ENCODE measurements around the gene MTHFS.

Gene MTHFS

DNA sequence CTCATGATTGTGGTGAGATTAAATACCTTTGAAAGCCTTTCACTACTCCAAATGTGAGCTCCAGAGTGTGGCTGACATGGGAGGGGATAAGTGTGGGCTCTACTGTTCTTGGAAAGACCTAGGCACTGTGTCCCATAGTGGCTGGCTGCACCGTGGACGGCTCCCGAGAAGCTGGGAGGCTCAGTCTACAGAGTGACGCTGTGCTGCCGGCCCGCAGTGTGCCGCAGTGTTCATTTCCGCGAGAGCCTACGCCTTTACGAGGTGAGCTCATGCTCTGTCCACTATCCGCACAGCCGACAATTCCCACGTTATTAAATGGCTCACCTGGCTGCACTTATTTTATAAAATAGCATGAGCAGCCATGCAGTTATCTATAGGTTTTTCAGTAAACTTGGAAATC is 66.9 kb downstream of the MTHFS start:
- no peak overlapping the region for H3K4me3 ChIP-seq (ENCODE audit: low read depth, low read length)
- H3K27me3 ChIP-seq (ENCODE audit: control insufficient read depth, insufficient read depth, low read length): no peaks in the 10 kb centered on the region
- H3K9me3 ChIP-seq (ENCODE audit: control insufficient read depth, insufficient read depth, low read length): no peaks in the 10 kb centered on the region
- peaks cover 3% of the 10 kb centered on the region for H3K36me3 ChIP-seq (ENCODE audit: control insufficient read depth, insufficient read depth, low read length)
- H3K9ac ChIP-seq (ENCODE audit: low read depth, low read length): no peak overlapping the region
- H3K4me1 ChIP-seq (ENCODE audit: control insufficient read depth, insufficient read depth, low read length): no peaks in the 10 kb centered on the region

DNA sequence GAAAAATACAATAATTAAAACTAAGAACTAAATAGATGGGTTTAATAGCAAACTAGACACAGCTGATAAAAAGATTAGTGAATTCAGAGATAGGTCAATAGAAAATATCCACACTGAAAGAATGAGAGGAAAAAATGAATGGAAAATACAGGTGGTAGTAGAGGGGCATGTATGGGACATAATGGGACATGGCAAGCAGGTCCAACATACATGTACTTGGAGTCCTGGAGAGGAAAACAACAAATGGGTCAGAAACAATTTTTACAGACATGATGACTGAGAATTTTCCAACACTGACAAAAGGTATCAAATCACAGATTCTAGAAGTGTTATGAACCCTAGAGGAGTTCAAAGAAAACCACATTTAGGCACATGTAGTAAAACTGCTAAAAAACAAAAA is 68.4 kb downstream of the MTHFS start:
- Histone ChIP-seq H3K27me3 (ENCODE audit: control insufficient read depth, insufficient read depth, low read length) (no peaks in the 10 kb centered on the region), H3K9me3 (ENCODE audit: control insufficient read depth, insufficient read depth, low read length) (no peaks in the 10 kb centered on the region), H3K4me1 (ENCODE audit: control insufficient read depth, insufficient read depth, low read length) (no peaks in the 10 kb centered on the region), H3K4me3 (ENCODE audit: low read depth, low read length) (no peak overlapping the region), H3K36me3 (ENCODE audit: control insufficient read depth, insufficient read depth, low read length) (peaks cover 3% of the 10 kb centered on the region), H3K9ac (ENCODE audit: low read depth, low read length) (no peak overlapping the region)

DNA sequence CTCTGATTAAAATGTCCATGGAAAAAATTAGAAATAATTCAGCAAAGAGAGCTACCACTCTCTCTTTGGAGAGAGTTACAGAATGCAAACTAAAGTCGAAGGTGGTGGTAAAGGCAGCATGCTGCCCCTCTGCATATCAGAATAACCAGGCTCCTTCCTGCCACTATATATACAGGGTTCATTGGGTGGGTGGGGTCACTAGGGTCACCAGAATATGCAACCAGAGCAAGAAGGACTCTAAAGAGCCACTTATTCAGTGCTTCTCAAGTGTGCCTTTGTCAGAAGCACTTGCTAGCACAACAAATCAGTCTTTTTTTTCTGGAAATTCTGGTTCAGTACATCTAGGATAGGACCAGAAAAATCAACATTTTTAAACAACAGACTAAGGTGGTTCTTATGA is 70.0 kb downstream of the MTHFS start:
- H3K27me3 ChIP-seq (ENCODE audit: control insufficient read depth, insufficient read depth, low read length): no peaks in the 10 kb centered on the region

DNA sequence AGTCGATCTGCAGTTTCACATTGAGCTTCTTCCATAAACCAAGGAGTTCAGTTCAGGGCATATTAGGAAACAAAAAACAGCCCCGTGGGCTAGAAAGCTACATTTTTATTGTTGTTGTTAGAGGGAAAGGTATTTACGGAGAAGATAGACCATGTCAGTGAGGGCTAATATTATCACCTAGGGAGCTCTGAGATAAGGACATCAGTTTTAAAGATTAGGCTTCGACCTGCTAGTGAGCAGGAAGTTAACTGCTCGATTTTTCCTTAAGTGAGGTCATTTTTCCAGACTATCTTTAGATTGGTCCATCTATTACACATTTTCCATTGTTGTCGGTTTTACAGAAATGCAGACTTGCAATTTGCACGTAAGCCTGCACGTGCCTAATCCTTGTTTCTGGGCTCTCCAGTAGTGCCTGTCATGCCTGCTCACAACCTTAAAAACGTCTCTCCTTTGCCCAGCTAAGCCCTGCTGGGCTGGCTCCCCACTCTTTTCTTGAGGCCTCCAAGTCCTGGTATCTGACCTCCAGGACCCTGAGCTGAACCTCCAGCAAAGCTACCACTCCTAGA is 72.6 kb downstream of the MTHFS start:
- Histone ChIP-seq H3K4me3 (ENCODE audit: low read depth, low read length) (no peak overlapping the region), H3K4me1 (ENCODE audit: control insufficient read depth, insufficient read depth, low read length) (no peaks in the 10 kb centered on the region), H3K9ac (ENCODE audit: low read depth, low read length) (no peak overlapping the region), H3K9me3 (ENCODE audit: control insufficient read depth, insufficient read depth, low read length) (no peaks in the 10 kb centered on the region), H3K27me3 (ENCODE audit: control insufficient read depth, insufficient read depth, low read length) (no peaks in the 10 kb centered on the region), H3K36me3 (ENCODE audit: control insufficient read depth, insufficient read depth, low read length) (no peaks in the 10 kb centered on the region)

More for the DNA sequence above, 70.0 kb downstream of the MTHFS start:
- Histone ChIP-seq H3K4me3 (ENCODE audit: low read depth, low read length) (no peak overlapping the region), H3K4me1 (ENCODE audit: control insufficient read depth, insufficient read depth, low read length) (no peaks in the 10 kb centered on the region), H3K9ac (ENCODE audit: low read depth, low read length) (no peak overlapping the region), H3K36me3 (ENCODE audit: control insufficient read depth, insufficient read depth, low read length) (peaks cover 3% of the 10 kb centered on the region), H3K9me3 (ENCODE audit: control insufficient read depth, insufficient read depth, low read length) (no peaks in the 10 kb centered on the region)

DNA sequence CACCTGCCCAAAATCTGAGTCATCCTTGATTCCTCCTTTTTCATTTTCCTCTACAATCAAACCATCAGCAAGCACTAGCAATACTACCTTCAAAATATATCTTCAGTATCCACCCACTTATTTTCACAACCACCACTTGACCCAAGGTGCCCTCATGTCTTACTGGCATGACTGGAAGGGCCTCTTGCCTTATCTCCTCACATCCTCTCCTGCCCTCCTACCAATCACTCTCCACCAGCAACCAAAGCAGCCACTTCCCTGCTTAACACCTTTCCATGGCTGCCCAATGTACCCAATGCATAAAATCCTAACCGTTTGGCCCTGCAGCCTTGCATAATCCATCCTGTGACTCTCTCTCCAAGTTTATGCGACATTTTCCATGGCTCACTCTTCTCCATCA is 76.0 kb downstream of the MTHFS start:
- H3K9me3 ChIP-seq (ENCODE audit: control insufficient read depth, insufficient read depth, low read length): no peaks in the 10 kb centered on the region
- no peak overlapping the region for H3K9ac ChIP-seq (ENCODE audit: low read depth, low read length)
- H3K27me3 ChIP-seq (ENCODE audit: control insufficient read depth, insufficient read depth, low read length): no peaks in the 10 kb centered on the region
- H3K4me3 ChIP-seq (ENCODE audit: low read depth, low read length): no peak overlapping the region
- H3K36me3 ChIP-seq (ENCODE audit: control insufficient read depth, insufficient read depth, low read length): no peaks in the 10 kb centered on the region
- H3K4me1 ChIP-seq (ENCODE audit: control insufficient read depth, insufficient read depth, low read length): no peaks in the 10 kb centered on the region

DNA sequence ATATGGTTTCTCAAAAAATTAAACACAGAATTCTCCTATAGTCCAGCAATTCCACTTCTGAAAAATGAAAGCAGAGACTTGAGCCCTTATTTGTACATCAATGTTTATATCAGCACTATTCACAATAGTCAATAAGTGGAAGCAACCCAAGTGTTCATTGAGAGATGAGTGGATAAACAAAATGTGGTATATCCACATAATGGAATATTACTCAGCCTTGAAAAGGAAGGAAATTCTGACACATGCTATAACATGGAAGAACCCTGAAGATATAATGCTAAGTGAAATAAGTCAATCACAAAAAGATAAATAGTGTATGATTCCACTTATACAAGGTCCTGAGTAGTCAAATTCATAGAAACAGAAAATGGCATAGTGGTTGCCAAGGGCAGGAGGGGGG is 76.6 kb downstream of the MTHFS start:
- Histone ChIP-seq H3K36me3 (ENCODE audit: control insufficient read depth, insufficient read depth, low read length) (no peaks in the 10 kb centered on the region), H3K27me3 (ENCODE audit: control insufficient read depth, insufficient read depth, low read length) (no peaks in the 10 kb centered on the region), H3K9ac (ENCODE audit: low read depth, low read length) (no peak overlapping the region), H3K4me3 (ENCODE audit: low read depth, low read length) (no peak overlapping the region), H3K9me3 (ENCODE audit: control insufficient read depth, insufficient read depth, low read length) (no peaks in the 10 kb centered on the region), H3K4me1 (ENCODE audit: control insufficient read depth, insufficient read depth, low read length) (no peaks in the 10 kb centered on the region)

DNA sequence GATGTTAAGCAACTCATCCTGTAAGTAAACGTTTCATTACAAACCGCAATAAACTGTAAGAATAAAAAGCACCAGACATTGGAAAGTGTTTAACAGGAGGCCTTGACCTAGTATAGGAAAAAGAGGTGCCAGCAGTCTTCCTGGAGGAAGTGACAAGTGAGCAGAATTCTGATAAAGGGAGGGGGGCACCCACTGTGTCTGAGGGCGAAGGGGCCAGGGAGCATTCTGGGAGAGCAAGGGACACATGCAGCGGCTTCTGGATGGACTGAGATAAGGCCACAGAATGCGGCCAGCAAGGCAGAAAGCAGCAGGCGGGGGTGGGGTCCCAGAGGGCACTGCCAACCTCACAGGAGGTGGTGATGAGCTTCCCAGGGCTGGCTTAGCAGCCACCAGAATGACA is 80.2 kb downstream of the MTHFS start:
- Histone ChIP-seq H3K27me3 (ENCODE audit: control insufficient read depth, insufficient read depth, low read length) (no peaks in the 10 kb centered on the region), H3K4me1 (ENCODE audit: control insufficient read depth, insufficient read depth, low read length) (no peaks in the 10 kb centered on the region), H3K9me3 (ENCODE audit: control insufficient read depth, insufficient read depth, low read length) (no peaks in the 10 kb centered on the region), H3K9ac (ENCODE audit: low read depth, low read length) (no peak overlapping the region), H3K36me3 (ENCODE audit: control insufficient read depth, insufficient read depth, low read length) (no peaks in the 10 kb centered on the region), H3K4me3 (ENCODE audit: low read depth, low read length) (no peak overlapping the region)

DNA sequence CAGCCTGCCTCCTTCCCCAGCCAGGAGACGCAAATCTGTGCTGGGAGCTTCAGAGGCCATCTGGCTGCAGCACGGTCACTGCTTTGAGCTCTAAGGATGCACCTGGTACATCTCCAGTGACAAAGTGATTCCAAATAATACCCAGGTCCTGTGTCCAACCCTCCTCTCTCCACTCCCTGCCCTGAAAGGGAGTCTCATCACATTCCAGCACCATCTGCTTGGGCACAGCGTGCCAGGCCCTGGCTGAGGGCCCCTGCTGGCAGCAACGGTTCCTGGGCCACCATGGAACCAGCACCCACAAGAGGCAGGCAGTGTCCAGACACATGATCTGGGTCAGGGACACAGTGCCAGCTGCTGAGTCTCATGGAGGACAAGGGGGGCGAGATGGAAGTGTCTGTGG is 81.3 kb downstream of the MTHFS start:
- H3K4me3 ChIP-seq (ENCODE audit: low read depth, low read length): no peak overlapping the region
- H3K4me1 ChIP-seq (ENCODE audit: control insufficient read depth, insufficient read depth, low read length): no peaks in the 10 kb centered on the region
- no peak overlapping the region for H3K9ac ChIP-seq (ENCODE audit: low read depth, low read length)
- H3K36me3 ChIP-seq (ENCODE audit: control insufficient read depth, insufficient read depth, low read length): no peaks in the 10 kb centered on the region
- no peaks in the 10 kb centered on the region for H3K9me3 ChIP-seq (ENCODE audit: control insufficient read depth, insufficient read depth, low read length)
- H3K27me3 ChIP-seq (ENCODE audit: control insufficient read depth, insufficient read depth, low read length): no peaks in the 10 kb centered on the region

DNA sequence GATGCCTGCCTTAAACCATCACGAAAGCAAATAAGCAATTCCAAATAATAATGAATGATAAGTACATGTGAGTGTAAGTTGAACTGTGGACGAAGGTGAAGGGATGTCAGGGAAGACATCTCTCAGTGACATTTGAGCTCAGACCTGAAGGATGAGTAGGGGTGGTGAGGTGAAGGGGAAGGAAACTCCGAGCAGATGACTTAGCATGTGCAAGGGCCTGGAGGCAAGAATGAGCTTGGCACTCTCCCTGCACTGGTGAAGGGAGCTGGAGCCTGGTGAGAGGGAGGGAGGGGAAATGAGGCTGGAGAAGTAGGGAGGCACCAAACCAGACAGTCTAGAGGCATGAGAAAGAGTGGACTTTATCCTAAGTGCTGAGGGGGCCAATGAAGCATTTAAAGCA is 84.3 kb downstream of the MTHFS start:
- H3K36me3 ChIP-seq (ENCODE audit: control insufficient read depth, insufficient read depth, low read length): no peaks in the 10 kb centered on the region
- H3K9ac ChIP-seq (ENCODE audit: low read depth, low read length): no peak overlapping the region
- H3K4me1 ChIP-seq (ENCODE audit: control insufficient read depth, insufficient read depth, low read length): no peaks in the 10 kb centered on the region
- H3K4me3 ChIP-seq (ENCODE audit: low read depth, low read length): no peak overlapping the region
- H3K9me3 ChIP-seq (ENCODE audit: control insufficient read depth, insufficient read depth, low read length): no peaks in the 10 kb centered on the region
- no peaks in the 10 kb centered on the region for H3K27me3 ChIP-seq (ENCODE audit: control insufficient read depth, insufficient read depth, low read length)

DNA sequence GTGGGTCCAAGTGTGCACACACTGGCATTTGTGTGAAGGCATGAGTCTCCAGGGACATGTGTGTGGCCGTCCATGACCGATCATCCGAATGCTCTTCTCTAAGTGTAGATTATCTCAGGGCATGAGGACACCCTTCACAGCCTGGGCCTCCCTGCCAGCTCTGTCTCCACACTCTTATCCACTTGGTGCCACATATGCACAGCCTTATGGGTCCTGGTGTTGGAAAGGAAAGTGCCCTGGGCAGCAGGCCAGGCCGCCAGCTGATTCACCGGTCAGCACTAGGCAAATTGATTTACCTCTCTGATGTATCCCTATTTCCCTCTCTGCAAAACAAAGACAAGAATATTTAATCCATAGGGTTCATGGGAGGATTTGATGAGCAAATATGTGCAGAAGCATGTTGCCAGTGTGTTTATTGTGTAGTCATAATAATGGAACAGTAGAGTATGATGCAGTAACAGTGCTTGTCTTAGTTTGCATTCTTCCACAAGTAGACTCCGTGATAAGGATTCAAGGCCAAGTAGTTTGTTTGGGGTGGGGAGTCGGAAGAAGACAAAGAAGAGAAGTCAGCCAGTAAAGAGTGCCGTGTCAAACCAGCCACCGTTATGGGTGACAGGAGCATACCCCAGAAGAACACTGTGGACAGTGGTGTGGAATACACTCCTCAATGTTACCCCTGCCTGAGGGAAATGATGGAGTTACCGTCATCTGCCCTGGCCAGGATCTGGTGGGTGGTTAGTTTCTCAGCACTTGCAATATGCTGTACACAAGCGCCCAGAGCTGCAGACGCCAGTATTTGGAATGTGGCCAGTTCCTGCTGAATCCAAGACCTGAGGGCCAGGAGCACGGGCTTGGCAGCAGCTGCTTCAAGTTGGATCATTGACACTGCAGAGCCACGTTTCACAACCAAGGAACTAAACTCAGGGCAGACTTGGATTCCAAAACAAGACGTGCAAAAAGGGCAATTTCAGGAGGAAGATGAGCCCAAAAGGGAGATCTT is 85.1 kb downstream of the MTHFS start:
- Histone ChIP-seq H3K9me3 (ENCODE audit: control insufficient read depth, insufficient read depth, low read length) (no peaks in the 10 kb centered on the region), H3K9ac (ENCODE audit: low read depth, low read length) (no peak overlapping the region), H3K4me1 (ENCODE audit: control insufficient read depth, insufficient read depth, low read length) (no peaks in the 10 kb centered on the region), H3K4me3 (ENCODE audit: low read depth, low read length) (no peak overlapping the region), H3K27me3 (ENCODE audit: control insufficient read depth, insufficient read depth, low read length) (no peaks in the 10 kb centered on the region), H3K36me3 (ENCODE audit: control insufficient read depth, insufficient read depth, low read length) (no peaks in the 10 kb centered on the region)

DNA sequence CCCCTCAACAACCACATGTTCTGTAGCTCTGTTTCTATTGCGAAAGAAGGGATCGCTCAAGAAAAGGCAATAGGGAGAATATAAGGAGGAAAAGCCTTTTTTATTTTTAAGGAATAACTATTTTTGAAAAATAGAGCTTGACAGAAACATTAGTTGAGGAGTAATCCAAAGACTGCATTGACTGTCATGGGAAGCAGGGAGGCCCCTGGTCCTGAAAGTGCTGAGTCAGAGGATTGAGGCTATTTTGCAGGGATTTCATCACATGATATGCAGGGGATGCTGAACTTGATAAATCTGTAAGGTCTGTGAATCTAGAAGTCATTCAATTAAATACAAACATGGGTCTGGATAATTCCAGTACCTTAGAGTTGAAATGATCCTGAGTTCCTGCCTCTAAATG is 92.0 kb downstream of the MTHFS start:
- Histone ChIP-seq H3K4me3 (ENCODE audit: low read depth, low read length) (no peak overlapping the region), H3K9me3 (ENCODE audit: control insufficient read depth, insufficient read depth, low read length) (no peaks in the 10 kb centered on the region), H3K27me3 (ENCODE audit: control insufficient read depth, insufficient read depth, low read length) (no peaks in the 10 kb centered on the region), H3K9ac (ENCODE audit: low read depth, low read length) (no peak overlapping the region), H3K4me1 (ENCODE audit: control insufficient read depth, insufficient read depth, low read length) (no peaks in the 10 kb centered on the region), H3K36me3 (ENCODE audit: control insufficient read depth, insufficient read depth, low read length) (no peaks in the 10 kb centered on the region)

DNA sequence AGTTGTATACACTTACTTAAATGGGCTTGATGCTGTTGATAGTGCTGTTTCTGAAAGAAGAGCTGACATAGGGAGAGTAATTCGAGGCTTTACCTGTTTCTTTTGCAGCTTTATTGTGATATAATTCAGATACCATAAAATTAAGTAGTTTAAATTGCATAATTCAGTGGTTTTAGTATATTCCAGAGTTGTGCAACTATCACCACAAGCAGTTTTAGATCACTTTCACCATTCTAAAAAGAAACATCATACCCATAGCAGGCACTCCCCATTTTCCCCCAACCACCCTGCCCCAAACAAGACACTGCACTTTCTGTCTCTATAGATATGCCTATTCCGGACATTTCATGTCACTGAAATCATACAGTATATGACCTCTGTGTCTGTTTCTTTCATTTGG is 98.5 kb downstream of the MTHFS start:
- Histone ChIP-seq H3K9ac (ENCODE audit: low read depth, low read length) (no peak overlapping the region), H3K36me3 (ENCODE audit: control insufficient read depth, insufficient read depth, low read length) (no peaks in the 10 kb centered on the region), H3K9me3 (ENCODE audit: control insufficient read depth, insufficient read depth, low read length) (no peaks in the 10 kb centered on the region), H3K4me3 (ENCODE audit: low read depth, low read length) (no peak overlapping the region), H3K27me3 (ENCODE audit: control insufficient read depth, insufficient read depth, low read length) (no peaks in the 10 kb centered on the region), H3K4me1 (ENCODE audit: control insufficient read depth, insufficient read depth, low read length) (no peaks in the 10 kb centered on the region)
